SK-N-MC (cell line): ENCODE measurements around the gene UQCC2.

Source experiments
- DNase-seq: peaks from one replicate; pipeline ENCODE4 v3.0.0-alpha.2; 2011; ENCODE audit warnings: low read depth, low spot score
- H3K27ac ChIP-seq: fragments of 200-600 bp; sonication (generic); 2 replicates; pipeline ENCODE4 v1.5.1; 2016; ENCODE audit warnings: mixed run types
- H3K36me3 ChIP-seq: fragments of 200-600 bp; sonication (generic); 2 replicates; pipeline ENCODE4 v1.6.1; 2017; ENCODE audit warnings: antibody characterized with exemption, low read length, mixed read lengths; ENCODE audit not compliant: insufficient read depth
- H3K4me3 ChIP-seq: fragments of 200-600 bp; sonication (generic); 2 replicates; pipeline ENCODE4 v1.5.1; 2016
- H3K9ac ChIP-seq: fragments of 200-600 bp; sonication (generic); 2 replicates; pipeline ENCODE4 v1.8.0; 2017; ENCODE audit warnings: mixed run types, mixed read lengths; ENCODE audit not compliant: insufficient read length
- H3K9me3 ChIP-seq: fragments of 200-600 bp; sonication (generic); 2 replicates; pipeline ENCODE4 v1.6.1; 2017; ENCODE audit warnings: low read depth, mild to moderate bottlenecking, antibody characterized with exemption, low read length, moderate library complexity, mixed read lengths
- EZH2 ChIP-seq: fragments of 200-600 bp; sonication (generic); IDR thresholded peaks from one replicate; pipeline ENCODE4 v1.6.1; 2017; ENCODE audit warnings: antibody characterized with exemption
- FOXP2 ChIP-seq: optimal IDR thresholded peaks from 2 replicates; pipeline ENCODE3; 2011; ENCODE audit warnings: mild to moderate bottlenecking, moderate library complexity; ENCODE audit not compliant: insufficient read depth; ENCODE audit errors: extremely low read length, control extremely low read depth
- POLR2AphosphoS5 ChIP-seq: IDR thresholded peaks from 2 replicates; pipeline ENCODE4 v1.6.1; 2012; ENCODE audit warnings: mild to moderate bottlenecking, low read depth, low read length, borderline replicate concordance

The UQCC2 gene

DNA sequence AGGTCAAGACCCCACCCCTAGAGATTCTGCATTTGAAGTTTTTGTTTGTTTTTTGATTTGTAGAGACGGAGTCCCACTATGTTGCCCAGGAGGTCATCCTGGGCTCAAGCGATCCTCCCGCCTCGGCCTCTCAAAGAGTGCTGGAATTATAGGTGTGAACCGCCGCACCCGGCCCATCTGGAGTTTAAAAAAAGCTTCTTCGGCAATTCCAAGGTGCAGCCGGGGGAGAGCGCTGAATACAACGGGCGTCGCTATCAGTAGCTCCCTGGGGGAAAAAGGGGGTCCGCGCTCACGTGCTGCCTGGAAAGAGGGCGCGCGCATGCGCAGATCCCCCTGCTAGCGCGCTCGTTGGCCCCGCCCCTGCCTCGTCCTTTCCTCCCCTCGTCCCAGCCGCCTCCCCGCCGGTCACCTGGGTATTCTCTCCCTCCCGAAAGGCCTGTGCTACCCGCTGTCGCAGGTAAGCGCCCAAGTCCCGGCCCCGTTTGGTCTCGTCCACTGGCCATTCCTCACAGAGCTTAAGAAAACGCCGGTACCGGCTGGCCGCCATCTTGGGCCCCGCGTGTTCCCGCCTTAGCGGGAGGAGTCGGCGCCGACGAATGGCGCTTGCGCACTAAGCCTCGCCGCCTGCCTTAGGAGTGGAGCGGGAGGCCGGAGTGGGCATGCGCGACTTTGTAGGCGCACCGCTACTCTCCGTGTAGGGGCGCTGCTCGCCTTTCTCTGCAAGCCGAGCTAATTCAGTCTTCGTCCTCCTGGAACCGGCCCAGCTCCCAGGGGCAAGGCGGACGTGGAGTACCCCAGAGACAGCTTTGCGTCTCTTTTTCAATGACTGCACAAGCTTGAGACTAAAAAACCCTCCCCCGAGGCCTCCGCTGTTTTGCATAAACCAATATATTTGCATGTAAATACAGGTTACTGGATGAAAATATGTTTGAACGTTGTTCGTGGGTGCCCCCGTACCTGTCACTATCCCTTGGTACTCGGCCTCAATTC lies at the start of gene UQCC2:
TSS of gene UQCC2 (minus strand) at position 561 of the 990 bp plus-strand sequence. CDS start at position 547, 14 bp downstream.
- H3K9ac ChIP-seq: peak within 1 kb of the TSS; percentile 96
- H3K27ac ChIP-seq: peak within 1 kb of the TSS; percentile 94
- no peaks in the 10 kb centered on the region for H3K9me3 ChIP-seq
- peak; percentile 85 for DNase-seq
- peak within 1 kb of the TSS; percentile 82 for H3K4me3 ChIP-seq
- TF ChIP-seq POLR2AphosphoS5 (peak; percentile 100), FOXP2 (no peak), EZH2 (no peak)
- peaks cover 32% of the 10 kb centered on the region for H3K36me3 ChIP-seq

DNA sequence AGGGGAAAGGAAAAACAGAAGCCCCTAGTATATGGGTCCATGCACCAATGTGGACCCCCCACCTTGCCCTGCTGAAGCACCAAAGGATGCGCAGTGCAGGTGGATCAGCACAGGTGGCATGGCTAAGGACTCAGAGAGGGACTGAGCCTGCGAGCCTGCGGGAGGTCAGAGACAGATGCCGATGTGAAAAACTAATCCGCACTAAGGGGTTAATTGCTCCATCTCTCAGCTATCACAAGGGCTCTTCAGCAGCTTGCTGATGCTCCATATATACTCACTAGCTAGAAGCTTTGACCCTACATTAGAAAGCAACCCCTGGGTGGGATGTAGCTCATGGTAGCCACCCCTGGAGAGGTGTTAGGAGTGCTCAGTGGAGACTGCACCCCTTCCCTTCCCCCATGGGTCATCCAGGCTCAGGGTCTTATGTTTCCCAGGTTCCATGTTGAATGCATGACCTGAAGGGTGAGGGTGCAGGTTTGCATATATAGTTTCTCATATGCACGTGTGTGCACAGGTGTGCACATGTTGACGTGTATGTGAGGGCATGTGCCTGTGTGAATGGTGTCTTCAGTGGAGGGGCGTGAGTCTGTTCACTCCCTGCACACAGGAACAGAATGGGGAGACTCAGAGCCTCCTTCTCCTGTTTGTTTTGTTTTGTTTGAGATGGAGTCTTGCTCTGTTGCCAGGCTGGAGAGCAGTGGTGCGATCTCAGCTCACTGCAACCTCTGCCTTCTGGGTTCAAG lies 48.6 kb upstream of the UQCC2 start:
- Histone ChIP-seq H3K9ac (no peak overlapping the region), H3K36me3 (no peaks in the 10 kb centered on the region), H3K27ac (no peak overlapping the region), H3K9me3 (no peaks in the 10 kb centered on the region), H3K4me3 (no peak overlapping the region)
- no peak for TF ChIP-seq POLR2AphosphoS5
- no peak for TF ChIP-seq FOXP2
- TF ChIP-seq EZH2: no peak
- no peak for DNase-seq

DNA sequence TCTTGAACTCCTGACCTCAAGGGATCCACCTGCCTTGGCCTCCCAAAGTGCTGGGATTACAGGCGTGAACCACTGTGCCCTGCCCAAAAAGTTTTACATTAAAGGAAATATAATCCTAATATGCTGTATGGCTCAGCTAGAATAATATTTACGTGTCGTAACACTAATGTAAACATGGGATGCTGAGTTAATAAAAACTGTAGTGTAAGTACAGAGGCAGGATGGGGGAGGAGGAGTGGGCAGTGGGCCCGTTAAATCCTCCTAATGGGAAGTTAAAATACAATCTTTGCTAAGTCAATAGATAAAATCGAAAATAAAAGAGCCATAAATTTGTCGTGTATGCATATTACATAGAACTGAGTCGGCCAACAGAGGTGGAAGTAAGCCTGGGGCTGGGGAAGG lies 47.3 kb upstream of the UQCC2 start:
- Histone ChIP-seq H3K9me3 (no peaks in the 10 kb centered on the region), H3K9ac (no peak overlapping the region), H3K4me3 (no peak overlapping the region), H3K36me3 (no peaks in the 10 kb centered on the region), H3K27ac (no peak overlapping the region)
- TF ChIP-seq EZH2 (no peak), POLR2AphosphoS5 (no peak), FOXP2 (no peak)
- DNase-seq: no peak

DNA sequence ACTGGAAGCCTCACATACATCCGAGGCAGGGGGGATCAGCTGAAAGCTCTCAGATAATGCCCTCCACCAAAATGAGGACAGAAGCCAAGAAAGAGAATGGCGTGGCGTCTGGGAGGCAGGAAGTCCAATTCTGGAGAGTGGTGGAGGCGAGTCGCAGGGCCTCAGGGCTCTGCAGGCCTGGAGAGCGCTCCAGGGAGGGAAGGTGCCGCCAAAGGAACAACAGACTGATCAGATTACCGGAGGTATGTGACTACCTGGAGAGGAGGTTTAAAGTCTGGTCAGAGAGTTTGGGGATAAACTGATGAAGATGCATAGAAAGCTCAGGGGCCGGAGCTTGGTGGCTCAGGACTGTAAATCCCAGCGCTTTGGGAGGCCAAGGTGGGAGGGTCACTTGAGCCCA lies 46.4 kb upstream of the UQCC2 start:
- no peak overlapping the region for H3K9ac ChIP-seq
- DNase-seq: no peak
- H3K4me3 ChIP-seq: no peak overlapping the region
- TF ChIP-seq EZH2 (no peak), FOXP2 (no peak), POLR2AphosphoS5 (no peak)
- no peaks in the 10 kb centered on the region for H3K36me3 ChIP-seq
- no peaks in the 10 kb centered on the region for H3K9me3 ChIP-seq
- H3K27ac ChIP-seq: no peak overlapping the region

DNA sequence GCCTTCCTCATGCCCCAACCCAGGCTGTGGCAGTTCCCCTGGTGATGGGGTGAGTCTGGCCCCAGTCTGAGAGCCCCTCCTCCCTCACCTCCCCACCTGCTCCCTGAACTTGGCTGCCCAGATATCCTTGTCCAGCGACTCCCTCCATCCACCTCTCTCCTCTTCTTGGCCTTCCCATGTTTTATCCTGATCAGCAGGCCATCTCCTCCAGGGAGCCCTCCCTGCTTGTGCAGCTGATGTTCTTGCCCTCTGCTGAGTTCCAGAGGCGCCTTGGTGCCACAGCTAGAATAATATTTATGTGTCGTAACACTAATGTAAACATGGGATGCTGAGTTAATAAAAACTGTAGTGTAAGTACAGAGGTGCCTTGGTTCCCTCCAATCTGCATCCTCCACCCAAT lies 45.6 kb upstream of the UQCC2 start:
- no peaks in the 10 kb centered on the region for H3K36me3 ChIP-seq
- no peak overlapping the region for H3K27ac ChIP-seq
- no peak for DNase-seq
- no peak overlapping the region for H3K9ac ChIP-seq
- no peak for TF ChIP-seq POLR2AphosphoS5
- no peaks in the 10 kb centered on the region for H3K9me3 ChIP-seq
- no peak overlapping the region for H3K4me3 ChIP-seq

GRCh38 chr6:33756211-33756954 lies 44.9 kb upstream of the UQCC2 start:
- H3K9ac ChIP-seq: no peak overlapping the region
- no peaks in the 10 kb centered on the region for H3K36me3 ChIP-seq
- no peak overlapping the region for H3K4me3 ChIP-seq
- TF ChIP-seq FOXP2: no peak
- TF ChIP-seq EZH2: no peak
- no peak for TF ChIP-seq POLR2AphosphoS5
- no peak for DNase-seq
- no peaks in the 10 kb centered on the region for H3K9me3 ChIP-seq
- no peak overlapping the region for H3K27ac ChIP-seq

GRCh38 chr6:33755070-33755869 lies 43.8 kb upstream of the UQCC2 start:
- no peak overlapping the region for H3K27ac ChIP-seq
- H3K9me3 ChIP-seq: no peaks in the 10 kb centered on the region
- H3K4me3 ChIP-seq: no peak overlapping the region
- TF ChIP-seq FOXP2: no peak
- TF ChIP-seq EZH2: no peak
- TF ChIP-seq POLR2AphosphoS5: no peak
- DNase-seq: no peak
- H3K9ac ChIP-seq: no peak overlapping the region
- H3K36me3 ChIP-seq: no peaks in the 10 kb centered on the region
